ENCODE measurements around the gene CCDC24. TPM values are rescaled to one million over a fixed set of nuclear protein-coding genes. Genes with fewer than 3 reads are reported as not detected.
A peak's percentile ranks its signal among the peaks of the same experiment; 100 is the strongest.

The CCDC24 gene
- total and polyA plus RNA-seq, 9 of the 15 experiments (the other 6 are each of a cell fraction or from before 2014, with no cell fraction given): 0.31 to 4.5 (median 1.5) TPM

DNA sequence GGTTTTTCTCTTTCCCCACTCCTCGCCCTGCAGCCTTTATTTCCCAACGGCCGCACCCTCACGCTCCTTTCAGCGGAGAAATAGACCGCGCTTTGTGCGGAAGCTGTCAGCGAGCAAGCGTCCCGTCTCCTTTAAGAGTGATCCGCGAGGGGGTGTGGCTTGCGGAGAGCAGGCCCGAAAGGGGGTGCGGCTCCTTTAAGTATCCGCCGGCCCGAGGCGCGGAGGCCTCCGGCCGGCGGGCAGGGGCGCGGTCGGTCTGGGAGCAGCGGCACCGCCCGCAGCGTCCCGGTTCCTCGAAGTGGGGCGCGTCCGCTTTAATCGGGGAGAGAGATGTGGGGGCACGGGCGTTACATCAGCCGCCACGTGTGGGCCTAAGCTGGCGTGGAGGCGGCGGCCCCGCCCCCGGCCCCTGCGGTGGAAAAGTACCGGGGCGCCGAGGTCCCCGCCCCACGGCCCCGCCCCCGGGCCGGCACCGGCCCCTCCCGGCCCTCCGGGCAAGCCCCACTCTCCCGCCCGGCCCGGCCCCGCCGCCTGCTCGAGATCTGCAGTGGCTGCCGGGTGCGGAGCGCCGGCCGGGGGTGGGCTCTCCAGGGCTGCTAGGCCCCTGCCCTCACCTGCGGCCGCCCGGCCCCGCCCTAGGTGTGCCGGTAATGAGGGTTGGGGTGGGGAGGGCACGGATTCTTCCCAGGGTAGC, 38.7 kb downstream of the CCDC24 start (continued):
- TF ChIP-seq, protein P1, sequence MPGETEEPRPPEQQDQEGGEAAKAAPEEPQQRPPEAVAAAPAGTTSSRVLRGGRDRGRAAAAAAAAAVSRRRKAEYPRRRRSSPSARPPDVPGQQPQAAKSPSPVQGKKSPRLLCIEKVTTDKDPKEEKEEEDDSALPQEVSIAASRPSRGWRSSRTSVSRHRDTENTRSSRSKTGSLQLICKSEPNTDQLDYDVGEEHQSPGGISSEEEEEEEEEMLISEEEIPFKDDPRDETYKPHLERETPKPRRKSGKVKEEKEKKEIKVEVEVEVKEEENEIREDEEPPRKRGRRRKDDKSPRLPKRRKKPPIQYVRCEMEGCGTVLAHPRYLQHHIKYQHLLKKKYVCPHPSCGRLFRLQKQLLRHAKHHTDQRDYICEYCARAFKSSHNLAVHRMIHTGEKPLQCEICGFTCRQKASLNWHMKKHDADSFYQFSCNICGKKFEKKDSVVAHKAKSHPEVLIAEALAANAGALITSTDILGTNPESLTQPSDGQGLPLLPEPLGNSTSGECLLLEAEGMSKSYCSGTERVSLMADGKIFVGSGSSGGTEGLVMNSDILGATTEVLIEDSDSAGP (CRISPR knock-in tag; IDR thresholded peaks at IDR 0.05): peak; percentile 98
- TF ChIP-seq ZNF23 (CRISPR knock-in tag; IDR thresholded peaks at IDR 0.05): no peak
- TF ChIP-seq CCNT2 (IDR thresholded peaks at IDR 0.05; ENCODE audit: borderline replicate concordance, extremely low read depth, insufficient read length, low read depth, low read length): peak; percentile 99
- TF ChIP-seq, protein P2, sequence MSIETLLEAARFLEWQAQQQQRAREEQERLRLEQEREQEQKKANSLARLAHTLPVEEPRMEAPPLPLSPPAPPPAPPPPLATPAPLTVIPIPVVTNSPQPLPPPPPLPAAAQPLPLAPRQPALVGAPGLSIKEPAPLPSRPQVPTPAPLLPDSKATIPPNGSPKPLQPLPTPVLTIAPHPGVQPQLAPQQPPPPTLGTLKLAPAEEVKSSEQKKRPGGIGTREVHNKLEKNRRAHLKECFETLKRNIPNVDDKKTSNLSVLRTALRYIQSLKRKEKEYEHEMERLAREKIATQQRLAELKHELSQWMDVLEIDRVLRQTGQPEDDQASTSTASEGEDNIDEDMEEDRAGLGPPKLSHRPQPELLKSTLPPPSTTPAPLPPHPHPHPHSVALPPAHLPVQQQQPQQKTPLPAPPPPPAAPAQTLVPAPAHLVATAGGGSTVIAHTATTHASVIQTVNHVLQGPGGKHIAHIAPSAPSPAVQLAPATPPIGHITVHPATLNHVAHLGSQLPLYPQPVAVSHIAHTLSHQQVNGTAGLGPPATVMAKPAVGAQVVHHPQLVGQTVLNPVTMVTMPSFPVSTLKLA (conservative IDR thresholded peaks at IDR 0.05): peak; percentile 95 to 98
- TF ChIP-seq BRD4 (IDR thresholded peaks at IDR 0.05): no peak
- TF ChIP-seq SUPT5H (IDR thresholded peaks at IDR 0.05): peak; percentile 37
- no peak for TF ChIP-seq FOXJ2 (tag; IDR thresholded peaks at IDR 0.05)
- TF ChIP-seq SP1 (CRISPR knock-in tag; IDR thresholded peaks at IDR 0.05): peak; percentile 83
- TF ChIP-seq ETV5 (CRISPR knock-in tag; IDR thresholded peaks at IDR 0.05; ENCODE audit: low read depth): peak; percentile 61; the same call in 1 of the 2 replicates
- no peak for TF ChIP-seq ZKSCAN8 (CRISPR knock-in tag; IDR thresholded peaks at IDR 0.05)
- TF ChIP-seq CEBPG (CRISPR knock-in tag; IDR thresholded peaks at IDR 0.05): peak; percentile 94
- peak; percentile 88 to 92 for TF ChIP-seq CEBPG (tag; conservative IDR thresholded peaks at IDR 0.05 in 1 of 2, IDR thresholded peaks at IDR 0.05 in 1 of 2)
- 0 out of 2 replicates have a peak, but pooled peaks have one; percentile 2 for TF ChIP-seq NFE2 (IDR thresholded peaks at IDR 0.05; ENCODE audit: low read depth)
- peak; percentile 86 for TF ChIP-seq POLR2G (IDR thresholded peaks at IDR 0.05; ENCODE audit: low read depth, low read length)
- TF ChIP-seq XRCC3 (IDR thresholded peaks at IDR 0.05): no peak
- TF ChIP-seq POLR2B (IDR thresholded peaks at IDR 0.05; ENCODE audit: low read depth, partially characterized antibody): peak; percentile 45
- peak; percentile 99 for TF ChIP-seq EP400 (IDR thresholded peaks at IDR 0.05)
- no peak for TF ChIP-seq SRSF7 (optimal IDR thresholded peaks at IDR 0.05; ENCODE audit: low read depth, low read length)
- peak; percentile 82 for TF ChIP-seq ATF7 (IDR thresholded peaks at IDR 0.05)
- TF ChIP-seq ZBTB1 (CRISPR knock-in tag; IDR thresholded peaks at IDR 0.05; ENCODE audit: borderline replicate concordance, low read depth): peak; percentile 93
- no peak for TF ChIP-seq XRCC4 (IDR thresholded peaks at IDR 0.05; ENCODE audit: extremely low read depth, insufficient read depth, insufficient read length)
- peak; percentile 35; the same call in 1 of the 2 replicates for TF ChIP-seq ZEB2 (IDR thresholded peaks at IDR 0.05)
- TF ChIP-seq TFAM (CRISPR knock-in tag; conservative IDR thresholded peaks at IDR 0.05): no peak
